Effector memory CD4-positive, alpha-beta T cell (primary cell): Measurements from ENCODE around the gene SRPK2.

Experiments
- DNase-seq, 3 donors: peaks; one replicate each; pipeline ENCODE4 v3.0.0-alpha.2; 2020
- H3K27ac ChIP-seq: 2 replicates; pipeline ENCODE4 v1.7.0; 2013; ENCODE audit warnings: mild to moderate bottlenecking, low read length, moderate library complexity; ENCODE audit not compliant: insufficient read depth, poor library complexity, severe bottlenecking
- H3K27me3 ChIP-seq: replicated peaks from 2 replicates; pipeline ENCODE4 v1.7.0; 2013; ENCODE audit warnings: mild to moderate bottlenecking, low read length; ENCODE audit not compliant: insufficient read depth, control insufficient read depth, poor library complexity, severe bottlenecking
- H3K36me3 ChIP-seq: 2 replicates; pipeline ENCODE4 v1.7.0; 2013; ENCODE audit warnings: mild to moderate bottlenecking, low read length, moderate library complexity; ENCODE audit not compliant: control insufficient read depth, insufficient read depth
- H3K4me1 ChIP-seq: 2 replicates; pipeline ENCODE4 v1.7.0; 2013; ENCODE audit warnings: low read length, mild to moderate bottlenecking; ENCODE audit not compliant: control insufficient read depth, insufficient read depth, poor library complexity, severe bottlenecking
- H3K4me3 ChIP-seq: 2 replicates; pipeline ENCODE4 v1.7.0; 2013; ENCODE audit warnings: low read length, low read depth, mild to moderate bottlenecking; ENCODE audit not compliant: insufficient read depth, poor library complexity, severe bottlenecking
- H3K9me3 ChIP-seq: 2 replicates; pipeline ENCODE4 v1.7.0; 2013; ENCODE audit warnings: mild to moderate bottlenecking, low read length, moderate library complexity; ENCODE audit not compliant: control insufficient read depth

The SRPK2 gene

GRCh38 chr7:105133986-105134655, 254.6 kb downstream of the SRPK2 start:
- H3K9me3 ChIP-seq: no peaks in the 10 kb centered on the region
- no peak overlapping the region for H3K4me3 ChIP-seq
- H3K27me3 ChIP-seq: no peaks in the 10 kb centered on the region
- H3K36me3 ChIP-seq: peaks cover 32% of the 10 kb centered on the region
- no peaks in the 10 kb centered on the region for H3K4me1 ChIP-seq
- no peak overlapping the region for H3K27ac ChIP-seq
- no peak for DNase-seq

GRCh38 chr7:105133358-105133757, 255.4 kb downstream of the SRPK2 start:
- no peak for DNase-seq
- Histone ChIP-seq H3K4me3 (no peak overlapping the region), H3K27ac (no peak overlapping the region), H3K36me3 (peaks cover 27% of the 10 kb centered on the region), H3K9me3 (no peaks in the 10 kb centered on the region), H3K4me1 (no peaks in the 10 kb centered on the region), H3K27me3 (no peaks in the 10 kb centered on the region)

- H3K36me3 ChIP-seq: peaks cover 27% of the 10 kb centered on the region
- DNase-seq: no peak
Observed at GRCh38 chr7:105132835-105133234, 255.9 kb downstream of the SRPK2 start.

GRCh38 chr7:105132335-105132734, 256.4 kb downstream of the SRPK2 start:
- no peaks in the 10 kb centered on the region for H3K4me1 ChIP-seq
- H3K27me3 ChIP-seq: no peaks in the 10 kb centered on the region
- DNase-seq: no peak
- H3K9me3 ChIP-seq: no peaks in the 10 kb centered on the region
- no peak overlapping the region for H3K27ac ChIP-seq
- H3K4me3 ChIP-seq: no peak overlapping the region
- H3K36me3 ChIP-seq: peaks cover 27% of the 10 kb centered on the region

More at GRCh38 chr7:105132835-105133234, 255.9 kb downstream of the SRPK2 start:
- Histone ChIP-seq H3K4me1 (no peaks in the 10 kb centered on the region), H3K27ac (no peak overlapping the region), H3K9me3 (no peaks in the 10 kb centered on the region), H3K4me3 (no peak overlapping the region), H3K27me3 (no peaks in the 10 kb centered on the region)

- no peak for DNase-seq
- Histone ChIP-seq H3K27ac (no peak overlapping the region), H3K36me3 (peaks cover 27% of the 10 kb centered on the region), H3K9me3 (no peaks in the 10 kb centered on the region), H3K4me1 (no peaks in the 10 kb centered on the region), H3K4me3 (no peak overlapping the region), H3K27me3 (no peaks in the 10 kb centered on the region)
Observed at GRCh38 chr7:105131890-105132289, 256.8 kb downstream of the SRPK2 start.

GRCh38 chr7:105131033-105131656, 257.6 kb downstream of the SRPK2 start:
- H3K36me3 ChIP-seq: peaks cover 23% of the 10 kb centered on the region
- no peaks in the 10 kb centered on the region for H3K9me3 ChIP-seq
- no peaks in the 10 kb centered on the region for H3K4me1 ChIP-seq
- H3K27me3 ChIP-seq: no peaks in the 10 kb centered on the region
- no peak for DNase-seq
- H3K4me3 ChIP-seq: no peak overlapping the region
- H3K27ac ChIP-seq: no peak overlapping the region

- Histone ChIP-seq H3K27me3 (no peaks in the 10 kb centered on the region), H3K9me3 (no peaks in the 10 kb centered on the region), H3K4me1 (no peaks in the 10 kb centered on the region), H3K4me3 (no peak overlapping the region), H3K27ac (no peak overlapping the region), H3K36me3 (peaks cover 26% of the 10 kb centered on the region)
- DNase-seq: no peak
Observed at GRCh38 chr7:105130580-105130979, 258.1 kb downstream of the SRPK2 start.

GRCh38 chr7:105130048-105130447, 258.7 kb downstream of the SRPK2 start:
- Histone ChIP-seq H3K4me3 (no peak overlapping the region), H3K27me3 (no peaks in the 10 kb centered on the region), H3K27ac (no peak overlapping the region), H3K9me3 (no peaks in the 10 kb centered on the region), H3K36me3 (peaks cover 29% of the 10 kb centered on the region), H3K4me1 (no peaks in the 10 kb centered on the region)
- DNase-seq: no peak

- Histone ChIP-seq H3K4me3 (no peak overlapping the region), H3K27ac (no peak overlapping the region), H3K27me3 (no peaks in the 10 kb centered on the region), H3K4me1 (no peaks in the 10 kb centered on the region), H3K9me3 (no peaks in the 10 kb centered on the region), H3K36me3 (peaks cover 25% of the 10 kb centered on the region)
- DNase-seq: no peak
Observed at GRCh38 chr7:105127179-105127578, 261.5 kb downstream of the SRPK2 start.

GRCh38 chr7:105126436-105126975, 262.2 kb downstream of the SRPK2 start:
- Histone ChIP-seq H3K36me3 (peaks cover 19% of the 10 kb centered on the region), H3K27me3 (no peaks in the 10 kb centered on the region), H3K9me3 (no peaks in the 10 kb centered on the region), H3K4me3 (no peak overlapping the region), H3K4me1 (no peaks in the 10 kb centered on the region), H3K27ac (no peak overlapping the region)
- no peak for DNase-seq
